Central memory CD4-positive, alpha-beta T cell (primary cell): ENCODE measurements around the gene SPATA2.
"Not testable (repeated sequence)": the region's sequence is repeated elsewhere in the genome, so short reads cannot be mapped to it uniquely, and the experiment has no call there.

Experiments
- DNase-seq: peaks from one replicate; pipeline ENCODE4 v3.0.0; 2022
- total RNA-seq, 3 experiments: gene quantifications; one replicate each; lab custom pipeline; 2026; lab: John Stamatoyannopoulos, UW

Gene SPATA2, protein sequence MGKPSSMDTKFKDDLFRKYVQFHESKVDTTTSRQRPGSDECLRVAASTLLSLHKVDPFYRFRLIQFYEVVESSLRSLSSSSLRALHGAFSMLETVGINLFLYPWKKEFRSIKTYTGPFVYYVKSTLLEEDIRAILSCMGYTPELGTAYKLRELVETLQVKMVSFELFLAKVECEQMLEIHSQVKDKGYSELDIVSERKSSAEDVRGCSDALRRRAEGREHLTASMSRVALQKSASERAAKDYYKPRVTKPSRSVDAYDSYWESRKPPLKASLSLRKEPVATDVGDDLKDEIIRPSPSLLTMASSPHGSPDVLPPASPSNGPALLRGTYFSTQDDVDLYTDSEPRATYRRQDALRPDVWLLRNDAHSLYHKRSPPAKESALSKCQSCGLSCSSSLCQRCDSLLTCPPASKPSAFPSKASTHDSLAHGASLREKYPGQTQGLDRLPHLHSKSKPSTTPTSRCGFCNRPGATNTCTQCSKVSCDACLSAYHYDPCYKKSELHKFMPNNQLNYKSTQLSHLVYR
- total RNA-seq: 12.5 to 22.4 (median 13.1) reads per million in 3 experiments

- peak; percentile 92 for DNase-seq
Observed at GRCh38 chr20:49915380-49916145, at the start of gene SPATA2. Gene SPATA2 (minus strand): TSS chr20:49915529. CDS start chr20:49908490, 7,039 bp downstream.

- no peak for DNase-seq
Observed at GRCh38 chr20:49961413-49961812, 46.1 kb upstream of the SPATA2 start.

- DNase-seq: not testable (repeated sequence)
Observed at GRCh38 chr20:49957089-49957938, 42.0 kb upstream of the SPATA2 start.

GRCh38 chr20:49956689-49957088 is 41.4 kb upstream of the SPATA2 start:
- no peak for DNase-seq

- not testable (repeated sequence) for DNase-seq
Observed at GRCh38 chr20:49955830-49956396, 40.6 kb upstream of the SPATA2 start.

GRCh38 chr20:49955167-49955566 is 39.8 kb upstream of the SPATA2 start:
- DNase-seq: no peak

DNA sequence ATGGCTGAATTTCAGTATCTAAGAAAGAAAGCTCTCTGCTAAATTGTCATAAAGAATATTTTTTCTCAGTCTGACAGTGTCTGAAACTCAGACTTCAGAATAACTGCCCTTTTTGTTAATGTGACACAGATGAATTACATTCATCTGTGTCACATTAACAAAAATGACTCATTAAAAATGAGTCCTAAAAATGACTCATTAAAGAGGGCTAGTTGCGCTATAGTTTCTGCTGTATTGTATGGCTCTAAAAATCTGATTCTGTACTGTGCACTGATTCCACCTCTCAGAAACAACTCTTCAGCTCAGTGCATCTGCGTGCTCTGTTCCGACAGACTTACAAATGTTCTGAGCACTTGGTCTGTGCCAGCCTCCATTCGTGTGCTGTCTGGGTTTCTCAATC is 35.8 kb upstream of the SPATA2 start:
- DNase-seq: no peak

DNA sequence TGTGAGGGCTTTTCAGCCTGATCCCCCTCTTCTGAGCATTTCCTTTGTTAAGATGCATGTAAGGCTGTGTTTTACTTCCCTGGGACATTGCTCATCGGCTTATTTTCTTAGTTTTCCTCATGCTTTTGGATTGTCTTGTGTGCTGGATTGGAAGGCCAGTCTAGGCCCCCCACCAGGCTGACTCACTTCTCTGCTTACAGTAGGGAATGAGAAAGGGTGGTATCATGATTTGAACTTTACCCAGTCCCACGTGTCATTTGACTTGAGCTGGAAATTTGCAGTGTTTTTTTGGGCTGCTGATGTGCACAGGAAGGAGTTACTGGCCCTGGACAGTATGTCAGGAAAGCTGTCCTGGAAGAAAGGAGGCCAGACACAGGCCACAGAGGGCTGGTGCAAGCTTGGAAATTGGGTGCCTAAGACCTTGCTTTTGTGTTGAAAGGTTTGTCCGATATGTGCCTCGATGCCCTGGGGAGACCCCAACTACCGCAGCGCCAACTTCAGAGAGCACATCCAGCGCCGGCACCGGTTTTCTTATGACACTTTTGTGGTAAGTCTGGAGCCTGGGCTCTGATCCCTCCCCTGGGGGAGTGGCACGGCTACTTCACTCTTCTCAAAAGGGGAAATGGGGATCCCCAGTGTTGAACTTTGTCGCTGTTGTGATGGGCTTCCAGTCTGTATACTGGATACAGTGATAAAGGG is 33.6 kb upstream of the SPATA2 start:
- DNase-seq: no peak

- DNase-seq: no peak
Observed at GRCh38 chr20:49948178-49948577, 32.8 kb upstream of the SPATA2 start.

DNA sequence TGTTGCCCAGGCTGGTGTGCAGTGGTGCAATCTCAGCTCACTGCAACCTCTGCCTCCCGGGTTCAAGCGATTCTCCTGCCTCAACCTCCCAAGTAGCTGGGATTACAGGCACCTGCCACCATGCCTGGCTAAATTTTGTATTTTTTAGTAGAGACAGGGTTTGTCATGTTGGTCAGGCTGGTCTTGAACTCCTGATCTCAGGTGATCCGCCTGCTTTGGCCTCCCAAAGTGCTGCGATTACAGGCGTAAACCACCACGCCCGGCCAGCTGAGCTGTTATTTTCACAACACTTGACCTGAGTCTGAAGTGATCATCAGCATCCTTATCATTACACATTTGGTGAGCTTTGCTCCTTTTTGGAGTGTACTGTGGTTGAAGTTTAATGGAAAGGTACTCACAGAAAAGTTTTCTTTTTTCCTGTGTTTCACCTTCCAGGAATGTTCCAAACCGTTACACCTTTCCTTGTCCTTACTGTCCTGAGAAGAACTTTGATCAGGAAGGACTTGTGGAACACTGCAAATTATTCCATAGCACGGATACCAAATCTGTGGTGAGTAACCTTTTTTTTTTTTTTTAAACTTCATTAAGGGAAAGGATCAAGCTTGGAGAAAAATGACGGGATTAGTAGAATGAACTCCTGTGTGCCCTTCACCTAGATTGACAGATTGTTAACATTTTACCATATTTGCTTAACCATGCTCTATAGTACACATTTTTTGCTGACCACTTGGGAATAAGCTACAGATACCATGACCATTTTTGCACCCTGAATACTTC is 30.6 kb upstream of the SPATA2 start:
- no peak for DNase-seq

DNA sequence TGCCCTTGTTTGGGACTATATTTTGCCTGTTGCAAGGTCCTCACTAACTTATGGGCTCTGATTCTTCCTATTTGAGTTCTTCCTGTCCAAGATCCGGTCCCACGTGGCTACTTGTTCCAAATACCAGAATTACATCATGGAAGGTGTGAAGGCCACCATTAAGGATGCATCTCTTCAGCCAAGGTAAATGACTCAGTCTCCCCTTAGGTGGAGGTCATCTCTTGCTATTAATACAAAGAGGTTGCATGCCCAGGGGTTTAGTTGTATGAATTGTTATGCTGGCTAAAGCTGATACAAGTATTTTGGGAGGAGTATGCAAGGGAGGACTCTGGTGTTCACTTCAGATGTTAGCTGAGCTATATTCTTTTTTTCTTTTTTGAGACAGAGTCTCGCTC is 30.0 kb upstream of the SPATA2 start:
- DNase-seq: no peak

DNA sequence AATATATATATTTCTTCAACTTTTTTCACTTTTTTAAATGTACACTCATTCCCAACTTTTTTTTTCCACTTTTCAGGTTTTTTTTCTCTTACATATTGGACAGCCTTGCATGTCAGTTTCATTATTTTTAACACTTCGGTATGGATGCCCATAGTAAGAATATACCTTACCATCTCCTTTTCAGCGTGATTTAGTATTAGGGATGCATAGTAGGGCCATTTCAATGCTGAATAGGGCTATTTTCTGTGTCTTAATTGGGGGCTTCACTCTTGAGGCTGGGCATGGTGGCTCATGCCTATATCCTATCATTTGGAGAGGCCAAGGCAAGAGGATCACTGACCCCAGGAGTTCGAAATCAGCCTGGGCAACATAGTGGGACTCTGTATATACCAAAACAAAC is 27.6 kb upstream of the SPATA2 start:
- DNase-seq: no peak

DNA sequence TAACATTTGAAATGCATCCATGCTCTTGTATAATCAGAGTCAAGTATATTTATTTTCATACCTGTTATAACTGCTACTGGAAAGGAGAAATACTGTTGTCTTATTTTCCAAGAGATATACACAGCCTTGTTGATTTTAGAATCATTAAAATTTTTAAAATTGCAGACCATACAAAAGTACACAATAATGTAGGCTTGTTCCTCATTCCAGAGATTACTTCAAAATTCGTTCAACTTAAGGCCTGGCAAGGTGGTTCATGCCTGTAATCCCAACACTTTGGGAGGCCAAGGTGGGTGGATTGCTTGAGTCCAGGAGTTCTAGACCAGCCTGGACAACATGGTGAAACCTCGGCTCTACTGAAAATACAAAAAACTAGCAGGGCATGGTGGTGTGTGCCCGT is 27.0 kb upstream of the SPATA2 start:
- DNase-seq: no peak

GRCh38 chr20:49941456-49941855 is 26.1 kb upstream of the SPATA2 start:
- no peak for DNase-seq

DNA sequence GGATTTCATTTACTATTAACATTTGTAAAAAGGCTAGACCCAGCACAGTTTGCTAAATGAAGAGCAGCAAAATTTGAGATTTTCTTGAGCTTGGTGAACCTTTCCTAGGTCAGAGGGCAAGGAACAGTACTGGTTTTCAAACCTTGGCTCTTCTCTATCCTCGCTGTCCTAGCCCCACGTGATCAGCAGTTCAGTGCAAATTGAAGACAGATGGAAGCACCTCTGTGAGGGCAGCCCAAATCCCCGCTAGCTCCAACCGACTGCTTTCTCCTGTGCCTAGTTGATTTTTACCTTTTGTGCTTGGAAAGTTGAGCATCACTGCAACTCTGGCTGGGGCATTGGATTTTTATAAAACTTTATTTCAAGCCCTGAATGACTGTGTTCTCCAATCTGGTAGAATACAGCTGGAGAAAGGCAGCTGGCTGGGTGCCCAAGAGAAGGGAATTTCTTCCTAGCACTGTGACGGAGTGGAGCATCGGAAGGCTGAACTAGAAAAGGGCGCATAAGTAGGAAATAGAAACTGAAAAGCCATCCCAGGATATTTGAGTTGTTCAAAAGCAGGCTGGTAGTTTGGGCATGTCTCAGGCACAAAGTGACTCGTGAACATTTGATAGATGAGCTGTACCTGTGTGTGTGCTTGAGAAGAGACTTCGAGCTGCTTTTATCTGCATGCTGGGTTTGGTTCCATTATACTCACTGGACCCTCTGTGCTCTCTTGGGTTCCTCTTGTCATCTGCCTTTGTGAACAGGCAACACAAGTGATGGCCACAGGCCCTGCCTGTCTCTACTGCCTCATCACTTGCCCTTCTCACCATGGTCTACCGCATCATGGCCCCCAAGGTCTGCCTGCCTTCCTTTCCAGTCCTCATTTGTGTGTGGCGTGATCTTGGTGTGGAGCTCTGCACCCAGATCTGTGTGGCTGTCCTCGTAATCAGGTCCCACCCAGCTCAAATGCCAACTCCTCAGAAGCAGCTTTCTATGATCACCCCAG is 23.1 kb upstream of the SPATA2 start:
- no peak for DNase-seq

DNA sequence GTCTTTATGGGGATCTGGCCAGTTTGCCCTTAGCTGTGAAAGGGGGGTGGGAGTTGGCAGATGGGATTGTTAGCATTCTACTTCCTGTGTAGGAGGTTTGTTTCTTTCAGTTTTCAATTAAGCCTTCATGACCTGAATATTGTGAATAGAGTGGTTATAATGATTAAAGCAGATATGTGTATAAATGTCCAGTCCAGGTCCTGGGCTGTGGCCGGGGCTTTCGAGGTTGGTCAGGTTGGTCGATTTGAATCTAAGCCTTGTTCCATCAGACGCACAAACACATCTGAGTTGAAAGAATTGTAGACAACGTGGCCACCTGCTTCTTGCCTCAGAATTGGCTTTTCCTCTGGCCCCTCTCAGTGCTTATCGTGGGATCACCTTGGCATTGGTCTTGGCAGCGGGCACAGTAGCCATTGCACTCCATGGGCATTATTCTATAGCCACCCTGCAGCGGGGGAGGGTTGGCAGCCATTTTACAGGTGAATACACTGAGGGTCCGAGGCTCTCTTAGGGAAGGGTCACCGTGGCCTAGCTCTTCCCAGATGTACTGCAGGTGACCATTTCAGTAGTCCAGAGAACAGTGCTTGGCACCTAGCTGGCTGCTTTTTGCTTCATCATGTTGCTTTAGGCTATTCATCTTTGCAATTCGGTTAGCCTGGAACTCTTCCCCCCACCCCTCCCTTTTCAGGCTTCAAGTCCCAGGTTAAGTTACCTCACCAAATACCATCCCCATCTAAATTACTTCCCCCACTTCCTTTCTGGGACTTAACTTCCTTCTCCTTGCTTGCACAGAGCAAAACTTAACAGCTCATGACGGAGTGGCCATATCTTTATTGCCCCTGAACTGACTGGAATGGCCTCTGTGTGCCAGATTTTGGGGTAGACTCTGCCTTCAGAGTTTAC is 21.9 kb upstream of the SPATA2 start:
- no peak for DNase-seq

DNA sequence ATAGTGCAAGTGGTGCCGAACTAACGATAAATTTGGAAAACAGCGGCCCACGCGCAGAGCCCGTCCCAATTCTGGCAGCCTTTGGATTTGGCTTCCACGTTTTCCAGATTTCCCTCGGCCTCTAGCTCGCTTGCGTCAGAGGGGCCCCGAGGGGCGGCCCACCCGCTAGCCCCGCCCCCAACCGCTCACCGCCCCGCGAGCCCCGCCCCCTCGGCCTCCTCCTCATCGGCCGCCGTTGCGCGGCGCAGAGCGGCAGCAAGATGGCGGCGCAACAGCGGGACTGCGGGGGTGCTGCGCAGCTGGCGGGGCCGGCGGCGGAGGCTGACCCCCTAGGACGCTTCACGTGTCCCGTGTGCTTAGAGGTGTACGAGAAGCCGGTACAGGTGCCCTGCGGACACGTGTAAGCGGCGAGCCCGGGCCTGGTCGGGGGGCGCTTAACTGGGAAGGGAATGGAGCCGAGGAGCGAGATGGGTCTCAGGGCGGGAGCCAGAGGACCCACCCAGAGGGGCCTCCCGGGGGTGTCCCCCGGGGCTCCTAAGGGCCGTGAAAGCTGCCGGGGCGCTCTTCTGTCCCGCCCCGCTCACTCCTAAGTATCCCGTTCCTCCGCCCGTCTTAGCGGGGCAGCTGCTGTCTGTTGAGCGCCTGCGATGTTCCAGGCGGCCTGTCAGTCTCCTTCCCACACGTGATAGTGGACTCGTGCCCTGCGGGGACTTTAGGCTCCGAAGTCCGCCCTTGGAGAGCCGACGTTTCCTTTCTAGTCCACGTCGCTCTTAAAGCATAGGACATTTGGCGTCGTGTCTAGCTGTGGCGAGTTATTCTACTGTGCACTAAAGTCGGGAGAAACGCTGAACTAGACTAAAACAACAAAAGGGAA is 21.1 kb upstream of the SPATA2 start, which contains the start of gene RNF114:
RNF114 (plus strand) TSS at position 245 of the 874 bp plus-strand sequence; CDS start at position 261, 16 bp downstream.
- peak; percentile 83 for DNase-seq
